HG03139 (cell line): ENCODE results near the gene MAST2.
"Not testable (repeated sequence)": the region's sequence is repeated elsewhere in the genome, so short reads cannot be mapped to it uniquely, and the experiment has no call there.

ENCODE experiments used
- ATAC-seq: cut with Tn5 transposase; IDR thresholded peaks from one replicate; pipeline ENCODE4 v1.9.1; 2021; ENCODE audit not compliant: unreplicated experiment

Gene MAST2

GRCh38 chr1:45809761-45810160 is 6.3 kb downstream of the MAST2 start:
- no peak for ATAC-seq

GRCh38 chr1:45814776-45815175 is 11.4 kb downstream of the MAST2 start:
- no peak for ATAC-seq

GRCh38 chr1:45815667-45816458 is 12.5 kb downstream of the MAST2 start:
- ATAC-seq: no peak

- no peak for ATAC-seq
These were observed 16.8 kb downstream of the MAST2 start for GRCh38 chr1:45820173-45820572.

- ATAC-seq: no peak
These were observed 17.4 kb downstream of the MAST2 start for GRCh38 chr1:45820788-45821187.

GRCh38 chr1:45822644-45823043 is 19.2 kb downstream of the MAST2 start:
- ATAC-seq: no peak

GRCh38 chr1:45824607-45825006 is 21.2 kb downstream of the MAST2 start:
- ATAC-seq: no peak

GRCh38 chr1:45827256-45827655 is 23.8 kb downstream of the MAST2 start:
- no peak for ATAC-seq

- ATAC-seq: no peak
These were observed 25.4 kb downstream of the MAST2 start for GRCh38 chr1:45828841-45829240.

GRCh38 chr1:45833361-45833760 is 29.9 kb downstream of the MAST2 start:
- no peak for ATAC-seq

GRCh38 chr1:45834689-45835088 is 31.3 kb downstream of the MAST2 start:
- no peak for ATAC-seq

GRCh38 chr1:45836451-45836850 is 33.0 kb downstream of the MAST2 start:
- ATAC-seq: no peak

GRCh38 chr1:45836861-45837260 is 33.4 kb downstream of the MAST2 start:
- not testable (repeated sequence) for ATAC-seq

- ATAC-seq: not testable (repeated sequence)
These were observed 34.9 kb downstream of the MAST2 start for GRCh38 chr1:45838322-45838721.

GRCh38 chr1:45840704-45841103 is 37.3 kb downstream of the MAST2 start:
- ATAC-seq: no peak

GRCh38 chr1:45842786-45843185 is 39.4 kb downstream of the MAST2 start:
- no peak for ATAC-seq

- no peak for ATAC-seq
These were observed 40.1 kb downstream of the MAST2 start for GRCh38 chr1:45843474-45843905.

- not testable (repeated sequence) for ATAC-seq
These were observed 40.6 kb downstream of the MAST2 start for GRCh38 chr1:45844000-45844399.

- ATAC-seq: no peak
These were observed 43.5 kb downstream of the MAST2 start for GRCh38 chr1:45846931-45847330.

GRCh38 chr1:45848097-45848496 is 44.7 kb downstream of the MAST2 start:
- ATAC-seq: no peak

GRCh38 chr1:45848714-45849113 is 45.3 kb downstream of the MAST2 start:
- no peak for ATAC-seq

- ATAC-seq: no peak
These were observed 46.6 kb downstream of the MAST2 start for GRCh38 chr1:45850017-45850416.

GRCh38 chr1:45854724-45855123 is 51.3 kb downstream of the MAST2 start:
- no peak for ATAC-seq
